ENCODE measurements around the gene MROH8. TPM values are rescaled to one million over a fixed set of nuclear protein-coding genes. Genes with fewer than 3 reads are reported as not detected.
"Not testable (repeated sequence)": the region's sequence is repeated elsewhere in the genome, so short reads cannot be mapped to it uniquely, and the experiment has no call there.

Gene MROH8
- total RNA-seq, 2 experiments from 2014 or later, result 1.8 to 3.7 TPM

DNA sequence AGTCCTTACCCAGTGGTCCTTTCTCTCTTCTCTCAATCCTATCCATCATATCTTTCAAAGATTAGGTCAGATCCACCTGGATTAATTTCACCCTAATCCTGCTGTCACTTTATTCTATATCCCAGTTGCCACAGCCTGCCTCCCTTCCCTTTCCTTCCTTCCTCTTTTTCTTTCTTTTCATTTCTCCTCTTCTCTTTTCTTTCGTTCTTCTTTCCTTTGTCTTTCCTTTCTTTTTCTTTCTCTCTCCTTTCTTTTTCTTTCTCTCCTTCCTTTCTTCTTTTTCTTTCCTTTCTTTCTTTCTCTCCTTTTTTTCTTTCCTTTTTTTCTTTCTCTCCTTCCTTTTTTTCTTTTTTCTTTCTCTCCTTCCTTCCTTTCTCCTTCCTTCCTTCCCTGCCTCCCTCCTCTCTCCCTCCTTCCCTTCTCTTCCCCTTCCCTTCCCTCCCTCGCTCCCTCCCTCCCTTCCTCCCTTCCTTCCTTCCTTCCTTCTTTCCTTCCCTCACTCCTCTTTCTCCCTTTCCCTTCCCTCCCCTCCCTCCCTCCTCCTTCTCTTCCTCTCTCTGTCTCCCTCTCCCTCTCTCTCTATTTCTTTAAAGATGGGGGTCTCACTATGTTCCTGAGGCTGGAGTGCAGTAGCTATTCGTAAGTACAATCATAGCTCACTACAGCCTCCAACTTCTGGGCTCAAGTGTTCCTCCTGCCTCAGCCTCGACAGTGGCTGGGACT is 15.4 kb downstream of the MROH8 start:
- ChIA-PET POLR2A (no interaction called here), CTCF (no interaction called here)

- ChIA-PET POLR2A (no interaction called here), CTCF (interaction anchor here (1.0 kb wide), 1 partner anchor 12 kb away, joined by 3 read pairs; no protein-coding TSS in a partner anchor)
Measured at GRCh38 chr20:37162646-37163045, 16.7 kb downstream of the MROH8 start.

DNA sequence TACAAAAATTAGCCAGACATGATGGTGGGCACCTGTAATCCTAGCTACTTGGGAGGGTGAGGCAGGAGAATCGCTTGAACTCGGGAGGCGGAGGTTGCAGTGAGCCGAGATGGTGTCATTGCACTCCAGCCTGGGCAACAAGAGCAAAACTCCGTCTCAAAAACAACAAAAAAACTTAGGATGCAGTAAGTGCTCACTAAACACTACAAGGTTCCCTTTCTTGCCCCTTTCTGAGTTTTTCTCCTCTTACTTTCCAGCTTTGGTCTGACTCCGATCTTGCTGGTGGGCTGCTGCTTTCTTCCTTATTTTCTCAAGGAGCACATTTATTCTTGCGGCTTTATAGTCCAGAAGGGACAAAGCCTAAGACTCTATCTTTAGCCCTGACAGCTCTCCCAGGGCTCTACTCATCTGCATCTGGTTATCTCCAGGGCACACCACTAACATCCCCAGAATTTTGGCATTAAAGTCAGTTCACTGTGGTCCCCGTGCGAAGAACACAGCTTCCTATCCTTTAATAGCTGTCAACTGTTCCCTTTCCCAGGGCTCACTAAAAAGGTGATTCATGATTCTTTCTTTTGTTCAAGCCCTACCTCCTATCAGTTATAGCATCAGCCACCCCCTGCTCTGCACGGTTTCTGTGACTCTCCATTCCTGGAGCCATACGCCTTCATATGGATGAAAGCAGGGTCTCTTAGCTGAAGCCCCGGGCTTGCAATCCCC is 17.4 kb downstream of the MROH8 start:
- POLR2A ChIA-PET, result no interaction called here
- CTCF ChIA-PET, result interaction anchor here (1.0 kb wide), 1 partner anchor 11 kb away, joined by 3 read pairs; no protein-coding TSS in a partner anchor

GRCh38 chr20:37160683-37161082 is 18.7 kb downstream of the MROH8 start:
- ChIA-PET CTCF (no interaction called here), POLR2A (no interaction called here)

GRCh38 chr20:37158248-37158647 is 21.1 kb downstream of the MROH8 start:
- POLR2A ChIA-PET, result no interaction called here
- CTCF ChIA-PET, result no interaction called here

DNA sequence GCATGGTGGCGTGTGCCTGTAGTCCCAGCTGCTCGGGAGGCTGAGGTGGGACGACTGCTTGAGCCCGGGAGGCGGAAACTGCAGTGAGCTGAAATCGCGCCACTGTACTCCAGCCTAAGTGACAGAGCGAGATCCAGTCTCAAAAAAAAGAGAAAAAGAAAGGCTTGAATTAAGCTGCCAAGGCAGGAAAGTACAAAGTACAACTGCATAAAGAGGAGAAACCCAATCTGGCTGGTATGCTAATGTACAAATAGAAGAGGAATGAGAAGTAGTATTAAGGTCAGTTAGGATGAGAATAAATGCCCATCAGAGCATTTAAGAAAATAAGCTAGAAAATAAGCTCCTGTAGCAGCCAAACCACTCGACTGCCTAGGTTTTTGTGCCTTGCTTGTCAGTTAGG is 23.4 kb downstream of the MROH8 start:
- ChIA-PET POLR2A (no interaction called here), CTCF (interaction anchor here (0.6 kb wide), 1 partner anchor 16 kb away, joined by 5 read pairs; no protein-coding TSS in a partner anchor)

GRCh38 chr20:37154684-37155298 is 24.6 kb downstream of the MROH8 start:
- CTCF ChIA-PET, result interaction anchor here (0.6 to 1.0 kb wide), 2 partner anchors 12 to 48 kb away, joined by 3 read pairs; no protein-coding TSS in a partner anchor
- POLR2A ChIA-PET, result no interaction called here

- CTCF ChIA-PET, result no interaction called here
- POLR2A ChIA-PET, result no interaction called here
Measured at GRCh38 chr20:37152284-37152683, 27.1 kb downstream of the MROH8 start.

- POLR2A ChIA-PET, result no interaction called here
- CTCF ChIA-PET, result no interaction called here
Measured at GRCh38 chr20:37151529-37151928, 27.8 kb downstream of the MROH8 start.

DNA sequence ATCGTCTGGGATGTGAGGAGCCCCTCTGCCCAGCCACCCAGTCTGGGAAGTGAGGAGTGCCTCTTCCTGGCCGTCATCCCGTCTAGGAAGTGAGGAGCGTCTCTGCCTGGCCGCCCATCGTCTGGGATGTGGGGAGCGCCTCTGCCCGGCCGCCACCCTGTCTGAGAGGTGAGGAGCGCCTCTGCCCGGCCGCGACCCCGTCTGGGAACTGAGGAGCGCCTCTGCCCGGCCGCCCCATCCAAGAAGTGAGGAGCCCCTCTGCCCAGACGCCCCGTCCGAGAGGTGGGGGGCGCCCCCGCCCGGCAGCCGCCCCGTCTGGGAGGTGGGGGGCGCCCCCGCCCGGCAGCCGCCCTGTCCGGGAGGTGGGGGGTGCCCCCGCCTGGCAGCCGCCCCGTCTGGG is 28.5 kb downstream of the MROH8 start:
- POLR2A ChIA-PET, result not testable (repeated sequence)
- CTCF ChIA-PET, result interaction anchor here (1.0 kb wide), 1 partner anchor 11 kb away, joined by 3 read pairs; no protein-coding TSS in a partner anchor

GRCh38 chr20:37147250-37147649 is 32.1 kb downstream of the MROH8 start:
- ChIA-PET CTCF (no interaction called here), POLR2A (no interaction called here)

DNA sequence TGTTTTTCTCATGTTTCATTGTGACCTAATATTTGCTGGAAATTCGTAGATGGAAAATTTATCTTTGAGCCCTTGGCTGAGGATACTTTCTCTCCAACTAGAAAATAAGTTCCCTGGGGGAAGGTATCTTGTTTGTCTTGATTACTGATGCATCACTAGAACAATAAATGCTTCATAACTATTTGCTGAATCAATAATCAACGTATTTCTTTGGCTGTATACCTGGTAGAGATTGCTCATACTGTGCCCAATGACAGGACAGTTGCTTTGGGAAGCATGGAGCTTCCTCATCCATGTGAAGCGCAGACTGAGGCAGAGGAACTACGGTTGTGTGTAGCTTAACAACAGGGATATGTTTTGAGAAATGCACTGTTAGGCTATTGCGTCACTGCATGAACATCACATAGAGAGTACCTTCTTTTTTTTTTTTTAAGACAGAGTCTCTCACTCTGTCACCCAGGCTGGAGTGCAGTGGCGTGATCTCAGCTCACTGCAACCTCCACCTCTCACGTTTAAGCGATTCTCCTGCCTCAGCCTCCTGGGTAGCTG is 34.4 kb downstream of the MROH8 start:
- ChIA-PET CTCF (no interaction called here), POLR2A (no interaction called here)

DNA sequence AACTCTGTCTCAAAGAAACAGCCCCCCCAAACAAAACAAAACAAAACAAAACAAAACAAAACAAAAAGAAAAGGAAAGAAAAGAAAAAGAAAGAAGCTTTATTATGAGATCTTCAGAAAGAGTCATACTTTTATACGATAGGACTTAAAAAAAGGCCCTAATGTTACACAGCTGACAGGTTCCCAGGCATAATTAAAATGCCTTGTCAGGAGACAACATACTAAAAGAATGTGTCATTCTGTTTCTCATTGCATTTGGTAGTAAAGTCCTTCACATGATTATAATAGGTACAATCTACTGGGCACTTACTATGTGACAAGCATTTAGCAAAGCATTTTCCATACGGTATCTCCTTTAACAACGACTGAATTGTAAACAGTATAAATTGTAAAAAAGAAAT is 36.6 kb downstream of the MROH8 start:
- CTCF ChIA-PET, result interaction anchor here (0.7 kb wide), 1 partner anchor 1215 kb away, joined by 3 read pairs; no protein-coding TSS in a partner anchor
- POLR2A ChIA-PET, result no interaction called here

DNA sequence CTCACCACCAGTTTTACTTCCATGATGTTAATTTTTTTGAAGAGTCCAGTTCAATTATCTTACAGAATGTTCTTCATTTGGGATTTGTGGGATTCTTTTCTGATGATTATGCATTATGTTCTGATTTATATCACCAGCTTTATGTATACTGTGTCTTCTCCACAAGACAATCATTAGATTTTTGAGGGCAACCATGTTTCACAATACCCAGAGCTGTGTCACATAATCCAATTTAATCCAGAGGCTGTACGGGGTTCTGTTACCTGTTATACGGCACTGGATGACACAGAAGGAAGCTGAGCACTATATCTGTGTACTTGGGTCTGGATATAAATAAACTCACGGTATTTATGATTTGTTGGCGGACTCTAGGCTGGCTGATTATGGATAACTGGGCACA is 41.8 kb downstream of the MROH8 start:
- CTCF ChIA-PET, result no interaction called here
- POLR2A ChIA-PET, result no interaction called here

DNA sequence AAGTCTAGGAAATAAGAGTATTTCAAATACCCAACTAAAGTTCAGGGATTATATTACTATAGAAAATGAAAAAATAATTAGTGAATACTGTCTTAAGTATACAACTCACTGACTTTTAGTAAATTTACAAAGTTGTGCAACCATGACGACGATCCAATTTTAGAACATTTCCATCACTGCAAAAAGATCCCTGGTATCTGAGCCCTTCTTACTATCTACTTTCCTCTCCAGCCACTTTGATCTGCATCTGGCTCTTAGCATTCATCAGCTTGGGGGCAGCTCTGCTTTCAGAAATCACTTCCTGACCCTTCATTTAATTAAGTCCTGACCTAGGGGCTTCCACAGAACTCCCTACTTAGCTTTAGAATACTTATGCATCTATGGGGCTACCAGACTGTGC is 45.4 kb downstream of the MROH8 start:
- POLR2A ChIA-PET, result no interaction called here

GRCh38 chr20:37131486-37131885 is 47.9 kb downstream of the MROH8 start:
- ChIA-PET POLR2A (no interaction called here), CTCF (no interaction called here)

More for the DNA sequence above, 45.4 kb downstream of the MROH8 start:
- CTCF ChIA-PET, result no interaction called here

DNA sequence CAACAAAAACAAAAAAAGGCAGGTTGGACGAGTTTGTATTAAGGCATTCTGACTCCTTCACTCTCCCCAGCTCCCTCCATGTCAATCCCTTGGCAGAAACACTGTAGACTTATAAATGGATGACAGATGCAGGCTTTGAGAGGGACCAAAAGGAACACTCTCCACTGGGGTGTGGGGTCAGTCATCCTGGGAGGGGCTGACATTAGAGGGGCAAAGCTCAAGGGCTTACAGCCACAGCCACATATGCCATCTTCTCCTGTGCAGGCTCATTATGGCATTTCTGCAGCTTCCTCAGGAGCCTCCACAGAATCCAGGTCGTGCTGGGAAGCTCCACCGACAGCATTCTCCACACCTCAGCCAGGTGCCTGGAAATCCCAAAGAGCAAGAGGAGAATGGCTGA is 50.5 kb downstream of the MROH8 start:
- CTCF ChIA-PET, result interaction anchor here (0.7 kb wide), 1 partner anchor 13 kb away, joined by 3 read pairs; no protein-coding TSS in a partner anchor

GRCh38 chr20:37126290-37126689 is 53.1 kb downstream of the MROH8 start:
- POLR2A ChIA-PET, CTCF ChIA-PET: not testable (repeated sequence)

More for the DNA sequence above, 50.5 kb downstream of the MROH8 start:
- POLR2A ChIA-PET, result no interaction called here

- ChIA-PET CTCF (no interaction called here), POLR2A (no interaction called here)
Measured at GRCh38 chr20:37123441-37123840, 55.9 kb downstream of the MROH8 start.

GRCh38 chr20:37120497-37120896 is 58.9 kb downstream of the MROH8 start:
- ChIA-PET POLR2A (no interaction called here), CTCF (no interaction called here)
